Erythroblast (primary cell): Measurements from ENCODE around the gene NETO2.

Experiments
- GATA1 ChIP-seq: IDR thresholded peaks from 2 replicates; pipeline ENCODE4 v1.6.1; 2011; ENCODE audit warnings: low read depth, mild to moderate bottlenecking, control low read depth, low read length, moderate library complexity
- POLR2A ChIP-seq: IDR thresholded peaks from 2 replicates; pipeline ENCODE4 v1.6.1; 2011; ENCODE audit warnings: mild to moderate bottlenecking, low read length

DNA sequence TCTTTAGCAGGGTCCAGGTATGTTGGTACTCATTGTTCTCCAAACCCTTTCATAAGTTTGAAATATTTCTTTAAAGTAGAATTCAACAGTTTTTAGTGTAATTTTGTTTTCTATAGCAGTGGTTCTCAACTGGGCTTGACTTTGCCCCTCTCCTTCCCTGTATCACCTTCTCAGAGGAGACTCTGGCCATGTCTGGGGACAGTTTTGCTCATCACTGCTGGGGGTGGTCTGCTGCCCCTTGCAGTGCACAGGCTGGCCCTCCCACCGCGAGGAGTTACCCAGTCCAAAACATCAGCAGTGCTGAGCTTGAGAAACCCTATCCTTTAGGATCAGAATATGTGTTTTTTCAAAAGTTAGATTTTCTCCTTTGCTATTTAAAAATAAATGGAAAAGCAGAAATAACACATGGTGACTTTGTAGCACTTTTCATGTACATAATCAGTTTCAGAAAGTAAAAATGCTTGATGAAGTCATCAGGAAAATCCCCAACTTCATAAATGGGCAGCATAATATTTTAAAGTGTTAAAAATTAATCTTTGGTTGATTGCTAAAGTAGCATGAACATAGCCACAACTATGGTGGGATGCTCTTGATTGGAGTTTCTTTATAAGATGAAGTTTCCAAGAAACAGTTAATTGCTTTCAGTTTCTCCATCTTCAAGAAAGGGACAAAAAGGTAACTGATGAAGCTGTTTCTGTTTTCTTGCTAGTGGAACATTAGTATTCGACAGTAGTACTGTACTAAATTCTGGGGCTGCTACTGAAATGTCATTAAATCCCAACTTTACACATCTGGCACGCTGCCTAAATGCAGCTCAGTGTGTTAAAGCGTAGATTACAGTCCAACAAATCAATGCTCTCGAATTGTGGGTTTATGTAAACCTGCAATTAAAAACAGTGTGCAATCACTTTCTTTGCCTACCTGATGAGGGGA is 70.3 kb downstream of the NETO2 start:
- no peak for TF ChIP-seq POLR2A
- no peak for TF ChIP-seq GATA1
